ENCODE results near the gene APOBEC4.

Gene APOBEC4

DNA sequence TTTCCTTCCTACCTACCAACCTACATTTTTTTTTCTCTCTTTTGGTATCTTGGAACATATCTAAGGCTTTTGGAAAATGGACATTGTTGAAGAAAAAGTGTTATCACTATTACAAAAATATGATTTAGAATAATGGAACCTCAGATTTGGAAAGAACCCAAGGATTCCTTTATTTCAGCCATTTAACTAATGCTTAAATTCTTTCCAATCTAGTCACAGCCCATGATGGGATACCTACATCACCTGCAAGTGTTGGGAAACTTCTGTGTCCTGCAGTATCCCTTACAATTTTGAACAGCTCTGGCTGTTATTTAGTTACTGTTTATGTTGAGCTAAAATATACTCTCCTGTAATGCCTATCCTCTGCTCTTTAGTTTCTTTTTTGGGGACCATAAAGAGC is 22.3 kb upstream of the APOBEC4 start:
- DNase-seq (ENCODE audit: low read depth) = no peak

DNA sequence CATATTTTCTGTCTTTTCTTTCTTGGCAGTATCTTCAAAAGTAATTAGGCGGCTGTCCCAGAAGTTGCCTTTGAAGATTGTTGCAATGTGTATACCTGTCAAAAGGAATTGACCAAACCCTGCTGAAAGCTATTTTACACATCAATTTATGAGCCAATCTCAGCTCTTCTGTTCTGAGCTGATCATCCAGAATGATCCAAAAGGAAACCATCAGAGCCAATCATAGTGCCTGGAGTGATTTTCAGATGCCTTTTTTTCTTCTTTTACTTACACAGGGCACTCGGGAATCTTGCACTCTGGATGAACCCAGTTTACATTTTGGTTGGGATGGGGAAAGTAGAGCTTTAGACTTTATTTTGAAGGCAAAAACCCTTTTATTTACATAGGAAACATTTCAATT is 21.8 kb upstream of the APOBEC4 start:
- DNase-seq (ENCODE audit: low read depth) = no peak

DNA sequence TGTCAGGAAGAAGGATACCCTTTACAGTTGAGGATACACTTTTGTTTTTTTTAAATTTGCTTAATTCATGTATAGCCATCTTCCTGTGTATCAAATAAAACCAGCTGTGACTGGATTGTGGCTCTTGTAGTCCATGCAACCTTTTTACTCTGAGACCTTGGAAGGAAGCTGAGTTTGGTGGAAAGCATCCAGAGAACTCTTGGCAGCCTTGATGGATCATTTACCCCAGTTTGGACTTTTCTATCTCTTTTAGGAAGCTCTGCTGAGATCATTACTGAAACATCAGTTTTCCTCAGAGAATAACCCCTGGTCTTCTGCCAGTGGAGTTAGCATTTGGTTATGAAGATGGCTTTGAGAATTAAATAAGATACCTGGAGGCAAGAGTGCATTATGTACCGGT is 21.2 kb upstream of the APOBEC4 start:
- no peak for DNase-seq (ENCODE audit: low read depth)

DNA sequence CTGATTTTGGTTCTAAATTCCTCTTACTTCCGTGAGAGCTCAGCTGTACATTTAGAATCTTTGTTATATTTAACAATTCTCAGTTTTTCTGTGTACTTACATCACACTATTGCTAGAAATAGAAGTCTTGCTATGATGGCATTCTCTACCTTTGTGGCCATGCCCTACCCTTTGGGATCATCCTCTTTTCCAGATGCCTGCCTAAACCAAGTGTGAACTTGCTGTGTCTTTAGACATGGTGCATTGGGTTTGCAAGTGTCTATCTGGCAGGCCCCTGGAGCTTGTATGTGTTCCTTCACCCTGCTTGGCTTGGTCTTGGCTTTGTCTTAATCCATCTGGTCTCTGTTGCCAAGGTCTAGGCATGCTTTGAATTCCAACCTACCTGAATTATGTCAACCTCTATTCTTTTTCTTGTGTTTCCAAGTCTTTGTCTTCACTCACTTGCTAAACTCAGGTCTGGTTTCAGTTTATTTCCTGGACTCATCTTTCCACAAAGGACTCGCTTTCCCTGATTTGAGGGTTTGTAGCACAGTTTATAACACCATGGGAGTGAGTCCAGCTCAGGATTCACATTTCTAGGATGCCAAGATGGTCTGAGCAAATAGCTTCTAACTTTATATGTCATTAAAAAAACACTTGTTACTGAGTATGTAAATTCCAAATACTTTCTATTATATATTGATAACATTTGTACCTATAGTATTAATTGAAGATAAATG is 20.6 kb upstream of the APOBEC4 start:
- DNase-seq (ENCODE audit: low read depth) = no peak

DNA sequence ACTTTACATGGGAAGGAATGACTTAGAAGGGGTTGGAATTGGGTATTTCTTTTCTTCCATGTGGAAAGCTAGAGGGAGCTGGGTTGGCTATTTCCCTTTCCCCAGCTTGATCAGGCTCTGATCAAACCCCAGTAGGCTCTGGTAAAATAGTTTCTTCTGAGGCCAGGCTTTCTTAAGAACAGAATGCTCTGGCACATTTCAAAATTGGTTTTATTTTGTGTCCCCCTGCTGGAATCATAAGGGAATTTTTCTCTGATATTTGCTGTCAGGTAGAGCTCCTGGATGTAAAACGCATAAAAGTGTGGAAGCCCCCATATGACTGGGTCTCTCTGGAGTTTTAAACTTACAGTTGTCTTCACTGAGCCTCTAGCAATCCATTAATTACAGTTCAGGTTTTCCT is 17.1 kb upstream of the APOBEC4 start:
- no peak for DNase-seq (ENCODE audit: low read depth)

DNA sequence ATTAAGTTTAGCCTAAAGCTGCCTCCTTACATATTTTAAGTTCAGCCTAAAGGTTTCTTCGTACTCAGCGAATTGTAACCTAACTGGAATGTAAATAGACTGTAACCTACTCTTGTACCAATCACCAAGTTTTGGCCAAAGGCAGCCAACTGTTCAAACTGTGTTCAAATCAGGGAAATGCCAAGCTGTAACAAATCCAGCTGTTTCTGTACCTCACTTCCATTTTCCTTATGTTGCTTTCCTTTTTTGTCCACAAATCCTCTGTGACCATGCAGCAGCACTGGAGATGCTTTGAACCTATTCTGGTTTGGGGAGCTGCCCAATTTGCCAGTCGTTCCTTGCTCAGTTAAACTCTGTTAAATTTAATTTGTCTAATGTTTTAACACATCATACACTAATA is 3.2 kb upstream of the APOBEC4 start:
- no peak for DNase-seq (ENCODE audit: low read depth)

DNA sequence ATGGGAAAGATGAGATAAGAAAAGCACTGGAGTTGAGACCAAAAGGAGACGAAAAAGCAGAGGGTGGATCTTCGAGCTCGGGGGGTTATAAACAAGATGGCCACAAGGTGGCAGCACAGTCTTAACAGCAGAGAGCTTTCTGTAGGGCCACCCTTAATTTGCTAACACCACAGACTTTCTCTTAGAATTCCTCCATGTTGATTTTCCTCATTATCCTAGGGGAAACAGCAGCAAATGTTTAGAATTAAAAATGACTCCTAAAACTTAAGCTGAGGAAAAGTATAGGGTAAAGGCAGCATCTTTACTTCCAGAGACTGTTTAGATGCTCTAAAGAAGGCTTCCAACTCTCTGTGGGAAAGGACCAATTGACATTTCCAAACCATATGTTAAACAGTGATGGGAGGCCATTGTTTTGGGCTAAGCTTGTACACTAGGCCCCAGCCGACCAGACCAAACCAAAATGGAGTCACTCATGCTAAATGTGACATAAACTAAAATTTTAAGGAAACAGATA is 2.5 kb upstream of the APOBEC4 start:
- peak; percentile 57 for DNase-seq (ENCODE audit: low read depth)

DNA sequence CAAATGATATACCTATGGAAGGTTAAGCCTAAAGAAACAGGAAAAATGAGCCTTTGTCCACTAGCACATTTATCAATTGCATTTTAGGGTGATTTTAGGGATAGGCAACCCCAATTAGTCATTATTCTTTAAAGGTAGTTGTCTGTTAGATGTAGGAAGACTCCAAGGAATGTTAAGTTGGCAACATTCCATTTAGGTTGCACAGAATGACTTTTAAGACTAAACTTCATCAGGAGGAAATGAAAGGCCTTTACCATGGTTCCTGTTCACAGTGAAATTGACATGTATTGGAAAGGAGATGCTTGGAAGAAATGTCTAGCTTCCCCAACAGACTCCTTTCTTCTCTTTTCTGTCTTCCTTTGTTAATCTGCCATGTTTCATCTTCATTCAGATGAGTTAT is 1.6 kb upstream of the APOBEC4 start:
- no peak for DNase-seq (ENCODE audit: low read depth)

DNA sequence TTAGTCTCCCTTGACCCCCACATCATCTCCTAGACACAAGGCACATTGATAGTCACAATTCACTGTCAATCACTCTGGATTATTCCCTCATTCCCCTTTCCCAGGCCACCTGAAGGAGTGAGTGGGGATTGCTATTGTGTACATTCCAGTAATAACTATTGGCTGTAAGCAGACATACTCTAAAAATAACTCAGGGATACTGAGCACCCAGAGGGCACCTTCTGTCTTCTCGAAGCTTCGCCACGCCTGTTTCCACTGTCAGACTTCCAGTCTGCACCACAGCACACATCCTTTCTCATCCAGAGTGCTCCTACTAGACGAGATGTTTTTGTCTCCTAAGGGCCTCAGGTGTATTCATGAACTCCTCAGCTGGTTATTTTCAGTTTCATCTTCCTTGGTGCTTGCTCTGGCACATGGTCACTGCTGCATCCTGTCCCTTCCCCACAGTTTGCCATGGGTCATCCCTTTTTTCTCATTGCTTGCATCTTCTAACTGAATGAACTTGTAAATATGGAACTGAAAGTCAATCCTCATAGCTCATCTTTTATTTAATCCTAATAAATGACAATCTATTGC is 848 bp upstream of the APOBEC4 start:
- no peak for DNase-seq (ENCODE audit: low read depth)

DNA sequence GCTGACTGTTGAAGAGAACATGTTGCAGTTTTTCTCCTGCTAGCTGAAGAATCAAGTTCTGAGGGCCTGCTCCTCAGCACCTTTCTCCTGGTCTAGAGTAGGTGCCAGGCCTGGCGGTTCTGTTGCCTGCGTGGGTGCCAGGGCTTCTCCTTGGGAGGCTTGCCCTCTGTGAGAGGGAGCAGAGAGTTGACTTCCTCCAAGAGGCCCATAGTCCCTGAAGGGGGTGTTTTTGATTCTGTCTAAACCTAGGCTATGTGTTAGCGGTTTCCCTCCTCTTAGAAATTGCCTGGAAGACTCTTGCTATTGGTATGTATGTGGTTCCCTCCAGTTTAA is 312 bp upstream of the APOBEC4 start:
- DNase-seq (ENCODE audit: low read depth) = no peak

DNA sequence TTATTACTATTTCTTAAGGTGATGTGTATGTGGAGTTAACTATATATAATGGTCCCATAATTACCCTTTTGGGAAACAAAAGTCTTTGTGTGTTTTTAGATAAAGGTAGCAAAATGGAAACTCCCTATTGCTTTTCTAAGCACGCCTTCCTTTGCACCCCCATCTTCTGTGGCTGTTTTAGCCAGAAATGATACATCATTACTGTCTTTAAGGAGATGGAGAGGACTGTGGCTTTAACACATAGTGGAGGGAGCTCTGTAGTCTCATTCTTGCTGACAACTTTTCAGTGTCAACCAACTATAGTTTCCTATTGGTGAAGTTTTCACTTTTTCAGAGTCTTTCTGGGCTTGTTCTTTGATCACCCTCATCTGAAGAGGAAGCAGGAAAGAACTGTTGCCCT is 1.0 kb downstream of the APOBEC4 start:
- no peak for DNase-seq (ENCODE audit: low read depth)

DNA sequence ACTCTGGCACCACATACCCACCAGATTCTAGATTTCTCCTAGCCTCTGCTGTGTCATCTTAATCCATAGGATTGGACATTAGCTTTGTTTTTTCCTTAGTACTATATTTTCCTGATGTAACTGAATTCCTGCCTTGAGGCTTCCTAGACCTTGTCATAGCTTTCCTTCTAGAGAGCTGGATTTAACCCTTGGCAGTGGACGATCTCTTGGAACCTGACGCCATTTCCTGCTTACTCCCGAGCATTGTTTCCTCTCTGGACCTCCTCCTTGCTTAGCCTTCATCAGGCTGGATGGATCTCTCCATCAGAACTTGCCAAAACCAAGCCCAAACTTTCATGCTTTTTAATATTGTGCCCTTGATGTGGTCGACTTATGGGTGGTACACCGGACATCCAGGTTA is 1.5 kb downstream of the APOBEC4 start:
- DNase-seq (ENCODE audit: low read depth) = no peak

DNA sequence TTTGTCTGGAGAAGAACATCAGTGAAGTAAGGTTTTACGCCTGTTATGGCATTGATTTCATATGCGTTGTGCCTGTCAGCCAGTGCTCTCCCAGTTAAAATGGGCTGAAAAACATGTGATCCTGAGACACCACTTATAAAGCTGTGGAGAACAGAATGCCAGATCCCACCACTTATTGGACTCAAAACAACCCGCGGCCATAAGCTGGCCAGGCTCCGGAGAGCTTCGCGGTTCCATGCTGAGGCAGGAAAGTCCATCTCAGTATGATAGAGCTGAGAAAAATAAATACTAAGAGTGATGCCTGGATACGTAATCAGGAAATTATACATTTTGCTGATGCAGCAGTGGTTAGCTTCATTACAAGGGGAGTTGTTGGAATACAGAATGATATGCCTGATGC is 5.1 kb downstream of the APOBEC4 start:
- no peak for DNase-seq (ENCODE audit: low read depth)

DNA sequence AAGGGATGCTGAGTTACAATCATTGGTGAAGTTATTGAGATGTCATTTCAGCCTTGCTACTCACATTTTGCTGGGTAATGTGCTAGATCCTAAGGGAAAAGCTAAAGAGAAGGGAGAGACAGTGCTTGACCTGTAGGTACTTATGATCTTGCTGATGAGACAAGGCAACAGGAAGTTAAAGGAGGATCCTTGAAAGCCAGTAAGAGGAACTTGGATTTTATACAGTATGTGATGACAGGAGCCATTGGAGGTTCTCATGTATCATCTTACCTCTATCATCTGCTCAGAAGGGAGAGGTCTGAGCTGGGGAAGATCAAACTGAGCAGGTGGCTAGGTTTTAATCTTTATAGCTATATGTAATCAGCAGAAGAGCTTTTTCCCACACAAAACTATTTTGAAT is 6.3 kb downstream of the APOBEC4 start:
- DNase-seq (ENCODE audit: low read depth) = no peak

DNA sequence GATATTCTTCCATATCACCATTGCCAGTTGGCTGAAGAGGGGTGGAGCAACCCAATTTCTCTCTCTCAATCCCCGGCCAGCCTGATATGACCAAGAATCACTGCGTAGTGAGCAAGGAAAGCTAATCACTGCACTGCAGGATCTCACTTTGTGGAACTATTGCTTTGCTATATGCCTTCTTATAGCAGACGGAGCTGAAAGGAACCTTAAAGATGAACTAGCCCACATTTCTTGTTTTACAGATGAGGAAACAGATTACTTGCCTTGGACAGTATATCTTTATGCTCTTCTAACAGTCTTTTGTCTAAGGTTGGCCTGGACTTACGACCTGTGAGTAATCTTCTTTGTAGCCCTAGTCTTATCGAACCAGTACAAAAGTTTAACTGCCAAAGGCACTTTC is 7.6 kb downstream of the APOBEC4 start:
- no peak for DNase-seq (ENCODE audit: low read depth)

DNA sequence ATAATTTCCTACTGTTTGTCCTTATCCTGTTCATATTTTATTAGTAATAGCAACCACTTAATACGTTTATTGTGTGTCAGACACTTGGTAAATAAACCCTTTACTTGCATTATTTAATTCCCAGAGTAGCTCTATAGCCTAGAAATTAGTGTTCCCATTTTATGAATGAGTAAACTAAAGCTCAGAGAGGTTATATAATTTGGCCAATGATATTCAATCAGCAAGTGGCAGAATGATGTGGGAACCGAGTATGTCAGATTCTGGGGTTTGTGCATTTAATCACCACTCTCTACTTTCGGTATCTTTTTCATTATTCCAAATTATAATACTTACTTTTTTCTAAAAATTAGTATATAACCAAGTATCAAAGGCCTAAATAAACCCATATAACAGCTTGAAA is 10.9 kb downstream of the APOBEC4 start:
- no peak for DNase-seq (ENCODE audit: low read depth)

DNA sequence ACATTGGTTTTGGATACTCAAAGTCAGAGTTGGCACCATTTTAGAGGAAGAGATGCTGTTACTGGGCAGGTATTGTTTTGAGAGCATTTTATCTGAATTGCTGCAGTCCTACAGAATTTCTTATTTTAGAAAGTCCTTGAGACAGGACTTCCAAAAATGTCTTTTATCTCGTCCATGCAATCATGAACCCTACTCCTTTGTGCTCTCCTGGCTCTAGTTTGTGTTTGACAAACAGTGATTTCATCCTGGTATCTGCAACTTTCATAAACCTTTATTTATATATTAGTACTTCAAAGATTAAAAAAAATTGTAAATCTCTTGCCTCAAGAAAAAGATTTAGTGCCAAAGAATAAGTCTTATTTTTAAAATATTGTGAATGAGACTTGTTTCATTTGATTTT is 12.9 kb downstream of the APOBEC4 start:
- no peak for DNase-seq (ENCODE audit: low read depth)

DNA sequence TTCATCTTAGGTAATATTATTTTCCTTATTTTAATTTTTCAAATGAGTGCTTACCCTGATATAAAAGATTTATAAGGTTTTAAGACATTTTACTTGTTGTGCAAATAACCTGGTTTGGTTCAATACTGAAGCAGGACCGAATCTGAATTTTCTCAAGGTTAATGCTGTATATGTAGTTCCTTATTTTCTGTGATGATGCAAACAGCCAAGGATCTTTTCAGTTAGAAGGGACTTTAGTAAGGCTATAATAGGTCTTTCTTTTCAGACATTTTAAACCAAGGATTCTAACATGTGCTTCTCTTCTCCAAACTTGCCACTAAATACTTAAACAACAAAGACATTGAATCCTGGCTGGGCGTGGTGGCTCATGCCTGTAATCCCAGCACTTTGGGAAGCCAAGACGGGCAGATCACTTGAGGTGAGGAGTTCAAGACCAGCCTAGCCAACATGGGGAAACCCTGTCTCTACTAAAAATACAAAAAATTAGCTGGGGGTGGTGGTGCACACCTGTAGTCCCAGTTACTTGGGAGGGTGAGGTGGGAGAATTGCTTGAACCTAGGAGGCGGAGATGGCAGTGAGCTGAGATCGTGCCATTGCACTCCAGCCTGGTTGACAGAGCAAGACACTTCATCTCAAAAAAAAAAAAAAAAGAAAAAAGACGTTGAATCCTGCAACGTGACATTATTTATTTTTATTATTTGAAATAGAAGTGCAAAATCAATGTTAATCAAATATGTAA is 14.3 kb downstream of the APOBEC4 start:
- no peak for DNase-seq (ENCODE audit: low read depth)

DNA sequence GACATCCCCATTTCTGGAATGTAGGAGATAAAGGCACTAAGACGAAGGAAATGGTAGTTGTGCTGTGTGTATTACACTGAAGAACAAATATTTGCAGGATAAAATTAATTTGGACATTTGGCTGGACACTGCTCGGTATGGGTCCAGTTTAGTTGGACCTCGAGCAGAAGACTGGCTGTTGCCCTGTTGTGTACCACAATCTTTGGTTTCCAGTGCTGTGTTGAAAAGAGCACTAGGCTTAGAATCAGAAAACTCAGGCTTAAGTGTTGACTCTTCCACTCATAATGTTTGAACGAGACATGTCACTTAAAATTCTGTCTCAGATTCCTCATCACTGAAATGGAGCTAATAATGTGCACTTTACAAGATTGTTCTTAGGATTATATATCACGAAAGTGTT is 16.3 kb downstream of the APOBEC4 start:
- no peak for DNase-seq (ENCODE audit: low read depth)

DNA sequence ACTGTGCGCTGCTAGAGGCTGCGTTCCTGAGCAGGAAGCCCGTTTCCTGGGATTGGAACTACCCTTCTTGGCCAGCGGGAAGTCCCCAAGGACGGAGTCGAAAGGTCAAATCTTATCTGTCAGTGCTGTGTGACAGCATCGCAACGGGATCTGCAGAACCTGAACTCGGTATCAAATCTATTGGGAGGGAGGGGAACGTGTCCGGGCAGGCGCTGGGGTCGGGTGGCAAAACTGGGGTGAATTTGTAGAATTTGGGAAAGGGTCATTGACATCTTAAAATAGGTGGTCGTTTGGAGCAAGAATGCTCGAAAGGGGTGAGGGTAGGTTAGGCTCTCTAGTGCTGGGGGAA is 16.8 kb downstream of the APOBEC4 start:
- no peak for DNase-seq (ENCODE audit: low read depth)

DNA sequence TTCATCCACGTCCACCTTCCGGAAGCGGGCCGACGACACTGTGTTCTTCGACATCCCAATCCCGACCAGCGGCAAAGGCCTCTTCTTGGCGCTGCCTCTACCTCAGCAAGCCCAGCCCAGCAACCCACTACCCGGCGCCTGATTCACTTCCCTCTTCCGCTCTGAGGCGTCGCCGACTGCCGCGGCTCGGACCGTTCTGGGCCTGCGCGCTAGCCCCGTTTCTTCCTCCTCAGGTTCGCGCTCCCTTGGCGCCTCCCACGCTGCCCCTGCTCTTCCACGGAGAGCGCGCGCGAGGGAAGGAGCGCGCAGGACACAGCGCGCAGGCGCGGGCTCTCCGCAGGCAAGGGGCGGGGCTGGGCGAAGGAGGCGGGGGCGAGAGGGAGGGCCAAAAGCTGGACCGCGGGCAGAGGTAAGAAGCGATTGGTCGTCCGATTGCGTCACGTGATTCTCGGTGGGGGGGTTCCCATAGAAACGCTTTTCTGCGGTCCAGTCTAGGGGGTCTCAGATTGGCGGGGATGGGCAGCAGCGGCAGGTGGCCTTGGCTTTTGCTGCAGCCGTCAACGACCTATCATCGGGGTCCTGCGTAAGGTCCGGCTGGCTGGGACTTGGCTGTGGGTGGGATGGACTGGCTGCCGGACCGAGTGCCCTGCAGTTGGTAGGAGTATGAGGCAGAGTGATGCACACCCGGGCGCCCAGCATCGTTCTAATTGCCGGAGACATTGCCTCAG is 17.3 kb downstream of the APOBEC4 start, which contains the start of gene ARPC5:
TSS of gene ARPC5 (minus strand) at position 178 of the 728 bp plus-strand sequence. CDS start at position 54, 124 bp downstream.
- peak; percentile 89 for DNase-seq (ENCODE audit: low read depth)

DNA sequence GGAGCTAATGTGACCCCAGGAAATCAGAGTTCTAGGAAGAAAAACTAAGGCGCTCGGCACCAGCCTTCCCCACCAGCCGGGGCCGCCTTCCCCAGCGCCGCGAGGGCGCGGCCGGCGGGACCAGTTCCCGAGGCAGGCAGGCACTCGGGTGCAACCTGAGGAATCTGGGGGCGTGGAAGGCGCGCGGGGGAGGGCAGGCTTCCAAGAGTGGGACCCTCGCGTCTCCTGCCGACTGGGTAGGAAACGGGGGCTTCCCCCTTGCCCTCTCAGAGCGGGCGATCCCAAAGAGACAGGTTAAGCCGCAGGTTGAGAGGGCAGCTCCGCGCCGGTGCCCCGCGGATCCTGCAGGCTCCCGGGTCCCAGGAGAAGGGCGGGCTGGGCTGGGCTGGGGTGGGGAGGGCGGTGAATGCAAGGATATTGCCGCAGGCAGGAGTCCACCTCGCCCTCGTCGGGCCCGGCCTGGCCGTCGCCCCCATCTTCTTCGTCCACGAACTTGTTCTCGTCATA is 18.0 kb downstream of the APOBEC4 start:
- no peak for DNase-seq (ENCODE audit: low read depth)

All from T follicular helper cell (primary cell).